CD1c-positive myeloid dendritic cell (primary cell): ENCODE results near the gene ARMC10.
"Not testable (repeated sequence)": the region's sequence is repeated elsewhere in the genome, so short reads cannot be mapped to it uniquely, and the experiment has no call there.

Experiments
- DNase-seq: peaks from one replicate; pipeline ENCODE4 v3.0.0-alpha.2; 2016; ENCODE audit errors: extremely low spot score

Gene ARMC10

DNA sequence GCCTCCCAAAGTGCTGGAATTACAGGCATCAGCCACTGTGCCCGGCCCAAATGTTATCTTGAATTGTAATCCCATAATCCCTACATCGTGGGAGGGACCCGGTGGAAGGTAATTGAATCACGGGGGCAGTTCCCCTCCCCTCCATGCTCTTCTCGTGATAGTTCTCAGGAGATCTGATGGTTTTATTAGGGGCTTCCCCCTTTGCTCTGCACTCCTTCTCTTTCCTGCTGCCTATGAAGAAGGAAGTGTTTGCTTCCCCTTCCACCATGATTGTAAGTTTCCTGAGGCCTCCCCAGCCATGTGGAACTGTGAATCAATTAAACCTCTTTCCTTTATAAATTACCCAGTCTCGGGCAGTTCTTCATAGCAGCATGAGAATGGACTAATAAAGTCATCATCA, 3.3 kb downstream of the ARMC10 start:
- peak; percentile 45 for DNase-seq

DNA sequence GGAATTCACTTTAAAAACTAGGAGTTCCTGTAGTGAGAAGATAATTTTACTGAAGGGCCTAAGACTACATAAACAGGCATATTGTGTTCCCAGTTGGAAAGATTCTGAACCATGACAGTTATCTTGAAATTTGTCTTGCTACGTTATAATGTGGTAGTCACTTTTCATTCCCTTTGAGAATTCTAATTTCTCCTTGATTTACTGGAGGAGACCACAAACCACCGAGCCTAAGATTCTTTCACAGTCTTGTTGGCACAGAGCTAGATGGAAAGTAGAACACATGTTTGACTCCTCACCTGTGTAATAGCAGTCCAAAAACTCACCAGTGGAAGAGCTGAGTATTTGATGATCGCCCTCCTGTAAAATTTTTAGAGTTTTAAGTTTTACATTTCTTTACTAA, 4.9 kb downstream of the ARMC10 start:
- no peak for DNase-seq

DNA sequence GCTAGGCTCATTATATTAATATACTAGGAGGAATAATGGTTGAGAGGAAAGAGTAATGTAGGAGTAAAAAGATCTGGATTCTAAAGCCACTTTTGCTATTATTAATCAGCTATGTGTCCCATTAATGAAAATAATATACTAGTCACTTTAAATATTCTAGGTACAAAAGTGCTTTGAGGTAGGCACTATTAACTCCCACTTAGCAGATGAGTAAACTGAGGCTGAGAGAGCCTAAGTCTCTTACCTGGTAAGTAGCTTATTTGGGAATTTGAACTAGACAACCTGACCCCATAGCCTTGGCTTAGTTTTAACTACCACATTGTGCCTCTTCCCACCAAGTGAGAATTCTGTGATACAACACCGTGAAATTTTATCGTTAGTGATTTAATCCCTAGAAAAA, 6.0 kb downstream of the ARMC10 start:
- no peak for DNase-seq

DNA sequence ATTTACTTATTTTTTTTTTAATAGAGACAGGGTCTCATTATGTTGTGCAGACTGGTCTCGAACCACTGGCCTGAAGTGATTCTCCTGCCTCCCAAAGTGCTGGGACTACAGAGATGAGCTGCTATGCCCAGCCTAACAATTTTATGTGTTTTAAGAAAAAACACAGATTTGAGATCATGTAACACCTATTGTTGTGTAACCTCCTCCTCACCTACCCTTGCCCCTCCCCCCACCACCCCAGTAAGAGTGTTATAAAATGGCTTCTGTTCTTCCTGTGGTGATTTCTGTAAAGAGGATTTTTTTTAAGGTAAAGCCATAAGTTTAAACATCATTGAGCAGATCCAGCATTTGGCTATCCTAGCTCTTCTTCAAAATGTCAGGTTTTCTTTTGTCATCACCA, 7.6 kb downstream of the ARMC10 start:
- DNase-seq, result no peak

DNA sequence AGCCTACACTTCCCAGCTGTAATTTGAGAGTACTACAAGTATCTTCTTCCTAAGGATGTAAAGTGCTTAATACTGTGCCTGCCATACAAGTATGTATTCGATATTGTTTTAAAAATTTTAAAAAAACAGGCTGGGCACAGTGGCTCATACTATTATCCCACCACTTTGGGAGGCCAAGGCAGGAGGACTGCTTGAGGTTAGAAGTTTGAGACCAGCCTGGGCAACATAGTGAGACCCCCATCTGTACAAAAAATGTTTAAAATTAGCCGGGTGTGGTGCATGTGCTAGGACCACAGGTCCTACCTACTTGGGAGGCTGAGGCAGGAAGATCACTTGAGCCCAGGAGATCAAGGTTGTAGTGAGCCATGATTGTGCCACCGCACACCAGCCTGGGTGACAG, 8.3 kb downstream of the ARMC10 start:
- DNase-seq, result no peak

DNA sequence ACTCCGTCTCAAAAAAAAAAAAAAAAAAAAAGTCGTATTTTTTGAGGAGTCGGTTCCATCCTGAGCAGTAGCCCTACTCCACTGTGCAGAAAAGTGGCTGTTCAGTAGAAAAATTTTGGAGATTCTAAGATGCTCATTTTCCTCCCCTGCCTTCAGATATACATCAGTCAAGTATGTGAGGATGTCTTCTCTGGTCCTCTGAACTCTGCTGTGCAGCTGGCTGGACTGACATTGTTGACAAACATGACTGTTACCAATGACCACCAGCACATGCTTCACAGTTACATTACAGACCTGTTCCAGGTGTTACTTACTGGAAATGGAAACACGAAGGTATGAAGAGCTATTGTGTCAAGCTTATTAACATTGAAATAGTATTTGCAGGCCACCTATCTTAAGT, 17.4 kb downstream of the ARMC10 start:
- DNase-seq, result not testable (repeated sequence)

DNA sequence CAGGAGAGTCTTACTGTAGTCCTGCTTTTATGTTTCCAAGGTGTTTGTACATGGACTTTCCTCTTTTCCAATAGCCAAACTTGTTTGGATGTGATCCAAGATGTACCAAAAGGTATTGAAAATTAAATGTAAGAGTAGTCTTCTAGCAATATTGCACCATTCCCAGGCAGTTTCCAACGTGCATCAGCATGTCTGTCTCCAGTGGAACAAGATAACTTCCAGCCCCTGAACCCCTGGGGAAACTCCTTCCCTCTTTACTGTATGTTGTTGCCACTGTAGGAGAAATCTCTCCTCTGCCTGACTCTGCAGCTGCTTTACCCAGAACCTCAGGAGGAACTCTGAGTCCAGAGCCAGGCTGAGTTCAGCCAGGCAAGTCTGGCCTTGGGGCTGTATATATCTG, 18.5 kb downstream of the ARMC10 start:
- no peak for DNase-seq

DNA sequence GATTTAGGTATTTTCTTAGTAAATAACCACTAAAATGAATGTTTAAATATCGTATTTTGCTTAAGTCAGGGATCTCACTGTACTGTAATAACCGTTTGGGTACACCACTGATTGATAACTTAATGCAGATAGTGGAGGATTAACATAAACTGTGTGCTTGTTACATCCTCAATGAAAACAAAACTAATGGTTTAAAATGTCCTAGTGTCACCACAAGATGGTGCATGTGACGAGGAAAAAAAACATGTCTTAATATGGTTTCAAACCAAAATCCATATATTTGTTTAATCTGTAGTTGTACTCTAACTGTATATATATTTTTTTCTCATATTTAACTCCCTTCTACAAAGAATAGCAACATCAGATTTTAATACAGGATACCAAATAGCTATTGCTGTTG, 19.2 kb downstream of the ARMC10 start:
- DNase-seq, result no peak

DNA sequence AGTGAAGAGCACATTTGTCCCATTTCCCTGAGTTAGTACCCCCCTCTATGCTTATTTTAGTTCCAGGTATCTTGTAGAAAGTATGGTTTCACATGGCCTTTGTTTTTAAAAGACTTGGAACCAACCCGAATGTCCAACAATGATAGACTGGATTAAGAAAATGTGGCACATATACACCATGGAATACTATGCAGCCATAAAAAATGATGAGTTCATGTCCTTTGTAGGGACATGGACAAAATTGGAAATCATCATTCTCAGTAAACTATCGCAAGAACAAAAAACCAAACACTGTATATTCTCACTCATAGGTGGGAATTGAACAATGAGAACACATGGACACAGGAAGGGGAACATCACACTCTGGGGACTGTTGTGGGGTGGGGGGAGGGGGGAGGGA, 20.6 kb downstream of the ARMC10 start:
- DNase-seq, result not testable (repeated sequence)

DNA sequence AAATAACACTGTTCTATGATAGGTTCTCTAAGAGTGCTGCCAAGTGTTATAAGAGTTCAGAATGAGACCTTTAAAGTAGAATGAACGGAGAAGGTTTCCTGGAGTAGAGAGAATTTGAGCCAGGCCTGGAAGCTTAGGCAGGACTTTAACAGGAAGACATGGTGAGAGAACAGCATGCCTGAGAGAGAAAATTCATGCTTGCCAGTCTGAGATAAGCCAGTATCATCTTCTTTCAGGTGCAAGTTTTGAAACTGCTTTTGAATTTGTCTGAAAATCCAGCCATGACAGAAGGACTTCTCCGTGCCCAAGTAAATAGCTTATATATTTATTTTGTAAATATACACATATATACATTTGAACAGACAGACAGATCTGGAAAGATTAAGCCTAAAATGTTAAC, 22.1 kb downstream of the ARMC10 start:
- no peak for DNase-seq

DNA sequence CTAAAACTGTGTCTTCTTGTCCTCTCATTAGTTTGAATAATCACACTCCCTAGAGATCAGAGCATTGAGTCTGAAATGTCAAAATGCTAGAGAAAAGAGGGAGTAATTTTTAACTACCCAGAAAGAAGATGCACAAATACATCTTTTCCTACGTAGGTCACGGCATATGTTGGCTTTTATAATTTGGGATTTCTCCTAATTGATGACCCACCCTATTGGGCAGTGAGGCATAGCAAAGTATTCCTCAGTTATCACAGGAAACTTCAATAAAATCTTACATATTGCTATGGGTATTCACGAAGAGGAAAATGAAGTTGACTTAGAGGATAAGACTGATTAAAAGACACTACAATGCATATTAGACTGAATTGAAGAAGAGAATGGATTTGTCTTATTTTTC, 25.4 kb downstream of the ARMC10 start:
- DNase-seq, result no peak

DNA sequence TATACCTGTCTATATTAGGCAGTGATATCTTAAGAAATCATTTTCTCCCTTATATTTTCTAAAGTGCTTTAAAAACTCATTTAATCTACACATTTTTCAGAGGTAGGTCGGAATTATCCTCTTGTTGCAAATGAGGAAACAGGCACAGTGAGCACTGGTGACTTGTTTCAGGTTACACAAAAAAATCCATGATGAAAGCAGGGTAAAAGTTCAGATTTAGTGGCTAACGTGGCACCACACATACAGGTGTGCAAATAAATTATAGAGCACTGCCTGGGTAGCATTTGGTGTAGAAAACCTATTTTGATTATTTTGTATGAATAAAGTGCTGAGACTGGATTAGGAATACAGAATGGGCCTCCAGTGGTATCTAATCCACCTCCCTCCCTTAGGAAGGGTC, 26.6 kb downstream of the ARMC10 start:
- DNase-seq, result no peak

DNA sequence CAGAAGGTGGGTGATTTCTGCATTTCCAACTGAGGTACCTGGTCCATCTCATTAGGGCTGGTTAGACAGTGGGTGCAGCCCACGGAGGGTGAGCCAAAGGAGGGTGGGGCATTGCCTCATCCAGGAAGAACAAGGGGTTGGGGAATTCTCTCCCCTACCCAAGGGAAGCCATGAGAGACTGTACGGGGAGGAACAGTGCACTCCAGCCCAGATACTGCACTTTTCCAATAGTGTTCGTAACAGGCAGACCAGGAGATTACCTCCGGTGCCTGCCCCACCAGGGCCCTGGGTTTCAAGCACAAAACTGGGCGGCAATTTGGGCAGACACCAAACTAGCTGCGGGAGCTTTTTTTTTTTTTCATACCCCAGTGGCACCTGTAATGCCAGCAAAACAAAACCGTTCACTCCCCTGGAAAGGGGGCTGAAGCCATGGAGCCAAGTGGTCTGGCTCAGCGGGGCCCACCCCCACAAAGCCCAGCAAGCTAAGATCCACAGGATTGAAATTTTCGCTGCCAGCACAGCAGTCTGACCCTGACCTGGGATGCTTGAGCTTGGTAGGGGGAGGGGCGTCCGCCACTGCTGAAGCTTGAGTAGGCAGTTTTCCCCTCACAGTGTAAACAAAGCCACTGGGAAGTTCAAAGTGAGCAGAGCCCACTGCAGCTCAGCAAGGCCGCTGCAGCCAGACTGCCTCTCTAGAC, 31.2 kb downstream of the ARMC10 start:
- no peak for DNase-seq

DNA sequence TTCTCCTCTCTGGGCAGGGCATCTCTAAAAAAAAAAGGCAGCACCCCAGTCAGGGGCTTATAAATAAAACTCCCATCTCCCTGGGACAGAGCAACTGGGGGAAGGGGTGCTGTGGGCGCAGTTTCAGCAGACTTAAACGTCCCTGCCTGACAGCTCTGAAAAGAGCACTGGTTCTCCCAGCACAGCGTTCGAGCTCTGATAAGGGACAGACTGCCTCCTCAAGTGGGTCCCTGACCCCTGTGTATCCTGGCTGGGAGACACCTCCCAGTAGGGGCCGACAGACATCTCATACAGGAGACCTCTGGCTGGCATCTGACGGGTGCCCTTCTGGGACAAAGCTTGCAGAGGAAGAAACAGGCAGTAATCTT, 31.7 kb downstream of the ARMC10 start:
- not testable (repeated sequence) for DNase-seq

DNA sequence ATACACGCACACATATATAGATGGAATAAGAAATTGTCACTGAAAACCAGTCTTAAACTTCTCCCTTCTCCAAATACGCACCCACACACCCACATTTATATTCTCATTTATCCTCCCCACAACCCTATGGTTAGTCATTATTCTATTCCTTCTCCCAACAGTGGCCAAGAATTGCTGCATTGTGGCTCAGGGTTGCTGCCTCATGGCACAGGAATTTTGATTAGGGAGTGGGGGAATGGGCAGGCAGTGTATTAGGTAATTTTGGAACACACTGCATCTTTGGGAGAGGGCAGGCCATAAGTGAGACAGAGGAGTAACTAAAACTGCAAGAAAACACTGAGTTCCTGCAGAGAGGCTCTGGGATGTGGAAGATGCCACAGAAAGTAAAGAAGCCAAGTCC, 38.2 kb downstream of the ARMC10 start:
- no peak for DNase-seq

DNA sequence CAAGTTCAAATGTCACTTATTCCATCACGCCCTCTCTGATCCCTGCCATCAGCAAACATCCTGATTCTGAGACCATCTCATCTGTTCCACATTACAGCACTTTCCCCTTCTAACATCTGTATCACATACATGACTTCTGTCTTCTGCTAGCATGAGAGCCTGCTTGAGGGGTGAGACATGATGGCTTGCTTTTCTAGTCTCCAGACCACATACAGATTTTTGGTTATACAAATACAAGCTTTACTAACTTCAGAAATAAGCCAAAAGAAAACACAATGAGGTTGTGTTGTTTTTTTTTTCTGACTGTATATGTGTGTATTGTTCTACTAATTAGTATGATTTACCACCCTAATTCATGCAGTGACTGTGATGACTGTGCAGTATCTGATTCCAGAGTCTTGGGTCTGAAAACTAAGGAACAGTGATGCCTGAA, 39.7 kb downstream of the ARMC10 start:
- no peak for DNase-seq

DNA sequence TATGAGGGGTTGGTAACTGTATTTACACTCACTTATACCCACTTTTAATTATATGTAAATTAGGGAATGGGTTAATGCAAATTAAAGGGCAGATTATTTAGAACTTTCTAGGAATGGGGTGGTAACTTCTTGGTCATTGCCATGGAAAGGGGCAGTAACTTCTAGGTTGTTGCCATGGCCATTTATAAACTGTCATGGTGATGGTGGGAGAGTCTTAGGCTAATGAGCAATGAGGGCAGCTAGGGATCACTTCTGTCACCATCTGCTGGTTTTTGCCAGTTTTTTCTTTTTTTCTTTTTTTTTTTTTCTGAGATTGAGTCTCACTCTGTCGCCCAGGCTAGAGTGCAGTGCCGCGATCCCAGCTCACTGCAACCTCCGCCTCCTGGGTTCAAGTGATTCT, 40.8 kb downstream of the ARMC10 start:
- no peak for DNase-seq

DNA sequence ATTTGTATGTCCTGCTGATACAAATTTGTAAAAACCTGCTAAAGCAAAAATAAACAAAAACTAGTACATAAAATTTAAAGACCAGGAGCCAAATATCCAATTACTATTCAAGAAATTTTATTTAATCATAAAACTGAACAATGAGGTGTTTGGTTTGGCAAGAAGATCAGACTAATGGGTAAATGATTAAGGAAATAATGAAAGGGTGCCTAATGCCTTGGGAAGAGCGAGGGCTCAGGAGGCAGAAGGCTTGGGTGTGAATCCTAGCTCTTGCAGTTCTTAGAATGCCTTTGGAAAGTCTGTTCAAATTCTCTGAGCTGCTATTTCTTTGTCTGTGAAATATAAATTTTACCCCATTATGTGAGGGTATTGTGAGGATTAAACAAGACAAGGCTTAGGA, 41.6 kb downstream of the ARMC10 start:
- no peak for DNase-seq

DNA sequence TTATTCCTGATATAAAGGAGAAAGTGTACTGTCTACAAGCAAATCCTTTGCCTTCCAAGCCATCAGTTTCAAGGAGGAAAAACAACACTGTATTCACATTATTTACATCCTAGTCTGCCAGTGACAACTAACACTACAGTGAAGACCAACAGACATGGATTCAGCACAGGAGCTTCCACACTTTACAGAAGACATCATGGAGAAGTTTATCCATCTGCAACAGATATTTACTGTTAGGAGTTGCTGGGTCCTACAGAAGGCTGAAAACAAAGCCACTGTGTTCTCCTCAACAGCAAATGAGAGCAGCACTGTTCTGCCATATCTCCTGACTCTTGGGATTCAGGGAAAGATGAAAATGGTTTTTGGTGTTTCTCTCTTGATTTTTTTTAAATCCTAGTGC, 42.1 kb downstream of the ARMC10 start:
- DNase-seq, result no peak

DNA sequence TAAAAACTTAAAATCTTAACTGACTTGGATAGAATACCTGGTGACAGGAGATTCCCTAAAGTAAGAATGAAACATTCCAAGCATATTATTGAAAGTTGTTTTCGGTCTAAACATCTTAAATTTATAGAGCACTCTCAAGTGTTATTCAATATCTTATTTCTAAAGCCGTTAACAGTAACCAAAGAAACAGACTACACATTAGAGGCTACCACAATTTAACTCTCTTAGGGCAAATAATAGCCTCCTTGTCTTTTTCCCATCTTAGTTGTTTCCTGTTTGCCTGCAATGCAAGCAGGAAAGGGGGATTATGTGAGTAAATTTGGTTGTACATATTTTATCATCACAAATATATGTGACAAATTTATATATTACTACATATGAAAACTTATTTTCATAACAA, 42.5 kb downstream of the ARMC10 start:
- DNase-seq, result no peak

DNA sequence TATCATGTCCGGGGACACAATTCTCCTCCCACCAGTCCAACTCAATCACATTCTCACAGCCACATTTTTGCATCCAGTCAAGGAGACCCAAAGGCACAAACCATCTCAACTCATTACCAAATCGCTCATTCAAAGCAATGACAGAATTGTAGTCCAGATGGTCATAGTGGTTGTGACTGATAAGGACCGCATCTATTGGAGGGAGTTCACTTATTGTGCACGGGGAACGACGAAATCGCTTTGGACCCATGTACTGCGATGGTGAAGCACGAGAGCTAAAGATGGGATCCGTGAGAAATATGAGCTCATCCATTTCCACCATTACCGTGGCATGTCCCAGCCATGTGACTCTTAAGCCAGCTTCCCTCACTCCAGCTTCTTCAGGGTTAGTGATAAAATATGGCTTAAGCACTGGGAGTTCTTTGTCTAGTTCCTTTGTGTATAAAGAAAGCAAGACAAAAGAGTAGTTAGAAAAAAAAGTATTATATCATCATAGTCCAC, 44.9 kb downstream of the ARMC10 start:
- no peak for DNase-seq

DNA sequence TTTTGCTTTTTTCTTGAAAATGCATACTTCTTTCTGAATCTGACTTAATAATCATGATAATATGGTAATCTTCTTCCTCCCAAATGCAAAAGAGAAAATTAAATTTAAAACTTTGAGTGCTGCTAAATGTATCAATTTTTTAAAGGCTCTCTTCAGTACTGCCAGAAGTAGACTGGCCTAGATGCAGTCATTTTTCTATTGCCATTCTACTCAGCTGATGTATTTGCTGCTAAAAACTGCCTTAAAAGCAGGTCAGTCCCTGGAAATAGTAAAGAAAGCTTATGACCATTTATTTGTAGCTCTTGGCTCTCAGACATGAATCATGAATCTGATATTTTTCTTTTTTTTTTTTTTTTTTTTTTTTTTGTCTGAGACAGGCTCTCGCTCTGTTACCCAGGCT, 45.4 kb downstream of the ARMC10 start:
- no peak for DNase-seq

DNA sequence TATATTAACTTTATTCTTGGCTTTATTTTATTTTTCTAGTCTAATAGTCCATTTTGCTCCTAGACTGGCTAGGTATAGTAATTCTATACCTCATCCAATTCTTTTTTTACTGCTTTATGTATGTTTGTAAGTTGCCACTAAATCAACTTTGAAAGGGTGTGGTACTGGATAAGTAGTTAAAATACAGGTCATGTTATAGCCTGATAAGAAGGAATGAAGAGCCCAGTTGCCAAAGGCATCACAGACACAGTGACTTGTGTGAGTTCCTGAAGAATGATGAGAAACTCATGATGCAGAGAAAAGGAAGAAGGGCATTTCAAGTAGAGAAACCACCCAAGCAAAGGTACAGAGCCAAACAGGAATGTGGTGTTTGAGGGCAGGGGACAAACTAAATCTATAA, 46.7 kb downstream of the ARMC10 start:
- no peak for DNase-seq

DNA sequence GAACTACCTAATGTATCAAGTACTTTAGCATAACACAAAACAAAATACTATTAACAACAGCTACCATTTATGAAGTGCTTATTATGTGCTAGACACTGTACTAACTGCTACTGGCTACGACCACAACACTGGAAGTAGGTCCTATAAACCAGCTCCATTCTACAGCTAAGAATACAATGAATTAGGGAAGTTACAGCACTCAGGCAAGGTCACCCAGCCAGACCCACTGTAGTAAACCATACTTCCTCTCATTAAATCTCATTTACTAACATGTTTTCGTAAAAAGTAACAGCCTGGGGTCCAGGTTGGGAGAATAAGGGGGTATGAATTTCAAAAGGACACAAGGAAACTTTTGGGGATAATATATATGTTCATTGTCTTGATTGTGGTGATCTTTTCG, 48.6 kb downstream of the ARMC10 start:
- DNase-seq, result no peak
